NCI-H446 (cell line): ENCODE results near the gene FBLIM1.

ENCODE experiments used
- DNase-seq, 2 experiments: peaks; one replicate each; lab custom pipeline; 2025; lab: John Stamatoyannopoulos, UW

The FBLIM1 gene

DNA sequence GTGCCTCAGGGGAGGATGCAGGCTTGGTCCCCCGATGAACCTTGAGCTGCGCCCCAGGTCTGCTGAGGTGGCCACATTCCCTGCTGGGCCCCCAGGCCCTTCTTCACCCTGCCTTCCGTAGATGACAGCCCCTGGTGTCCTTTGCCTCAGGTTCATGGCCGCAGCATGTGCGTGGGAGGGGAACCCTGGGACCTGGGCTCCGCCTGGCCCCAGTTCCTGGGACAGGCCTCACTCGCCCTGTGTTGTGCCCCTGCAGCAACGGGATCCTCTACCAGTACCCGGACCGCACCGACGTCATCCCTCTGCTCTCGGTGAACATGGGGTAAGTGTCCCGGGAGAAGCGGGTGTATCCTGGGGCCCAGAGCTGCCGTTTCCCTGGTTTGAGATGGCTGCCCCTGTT, 27.7 kb upstream of the FBLIM1 start:
- DNase-seq: no peak

DNA sequence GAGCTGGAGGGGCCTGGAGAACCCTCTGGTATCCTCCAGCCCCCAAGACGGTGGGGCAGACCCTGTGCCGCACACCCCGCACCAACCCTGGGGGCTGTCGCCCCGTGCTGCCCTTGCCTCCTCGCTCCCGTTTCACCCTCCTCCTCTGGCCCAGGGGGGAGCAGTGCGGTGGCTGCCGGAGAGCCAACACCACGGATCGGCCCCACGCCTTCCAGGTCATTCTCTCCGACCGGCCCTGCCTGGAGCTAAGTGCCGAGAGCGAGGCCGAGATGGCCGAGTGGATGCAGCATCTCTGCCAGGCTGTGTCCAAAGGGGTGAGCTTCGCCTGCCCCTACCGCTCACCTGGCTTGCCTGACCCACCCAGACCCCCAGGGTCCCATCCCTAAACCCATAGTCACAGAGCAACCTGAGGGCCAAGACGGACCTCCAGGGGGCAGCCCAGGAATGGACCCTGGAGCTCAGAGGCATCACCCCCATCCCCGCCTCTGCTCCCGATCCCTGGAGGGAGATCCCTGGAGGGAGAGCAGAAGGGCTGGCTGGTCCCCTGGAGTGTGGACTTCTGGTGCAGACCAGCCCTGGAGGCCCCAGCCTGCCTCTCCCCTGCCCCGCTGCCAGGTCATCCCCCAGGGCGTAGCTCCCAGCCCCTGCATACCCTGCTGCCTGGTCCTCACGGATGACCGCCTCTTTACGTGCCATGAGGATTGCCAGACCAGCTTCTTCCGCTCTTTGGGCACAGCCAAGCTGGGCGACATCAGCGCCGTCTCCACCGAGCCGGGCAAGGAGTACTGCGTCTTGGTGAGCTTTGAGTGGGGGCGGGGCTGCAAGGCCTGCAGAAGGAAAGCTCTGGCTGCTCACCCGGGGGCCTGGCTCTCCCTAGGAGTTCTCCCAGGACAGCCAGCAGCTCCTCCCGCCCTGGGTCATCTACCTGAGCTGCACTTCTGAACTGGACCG, 26.6 kb upstream of the FBLIM1 start:
- DNase-seq: no peak

DNA sequence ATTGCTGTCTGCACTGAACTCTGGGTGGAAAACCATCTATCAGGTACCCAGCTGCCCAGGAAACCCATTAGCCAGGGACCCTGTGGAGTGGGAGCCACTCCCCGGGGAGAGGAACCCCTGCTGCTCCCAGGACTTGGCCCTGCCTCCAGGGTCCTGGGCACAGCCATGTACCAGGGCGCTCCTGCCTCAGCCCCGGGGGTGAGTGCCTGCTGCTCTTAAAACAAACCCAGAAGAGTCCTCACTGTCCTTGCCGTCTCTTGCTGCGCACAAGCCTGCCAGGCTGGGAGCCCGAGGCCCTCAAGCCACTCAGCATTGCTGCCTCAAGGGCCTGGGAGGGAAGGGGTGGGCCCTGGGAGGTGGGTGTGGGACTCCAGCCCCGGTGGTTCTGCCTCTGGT, 25.9 kb upstream of the FBLIM1 start:
- DNase-seq: no peak

DNA sequence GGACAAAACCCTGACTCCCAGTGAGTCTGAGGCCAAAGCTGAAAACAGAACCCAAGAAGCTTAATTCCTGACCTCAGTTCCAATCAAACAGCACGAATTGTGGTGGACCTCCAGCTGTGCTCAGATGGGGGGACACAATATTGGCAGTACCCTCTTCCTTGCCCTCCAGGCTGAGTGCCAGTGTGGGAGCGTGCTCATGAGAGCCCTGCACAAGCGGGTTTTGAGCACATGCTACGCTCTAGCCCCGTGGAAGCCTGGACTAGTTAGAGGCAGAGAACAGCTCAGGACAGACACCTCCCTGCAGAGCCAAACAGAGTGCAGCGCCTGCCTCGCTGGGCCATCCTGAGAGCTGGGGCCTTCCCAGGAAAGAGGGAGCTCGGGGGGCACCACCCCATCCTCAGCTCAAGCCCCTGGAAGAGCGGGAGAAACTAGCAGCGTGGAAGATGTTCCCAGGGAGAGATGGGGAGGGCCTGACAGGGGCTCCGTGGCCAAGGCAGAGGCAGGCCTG, 25.3 kb upstream of the FBLIM1 start:
- no peak for DNase-seq

DNA sequence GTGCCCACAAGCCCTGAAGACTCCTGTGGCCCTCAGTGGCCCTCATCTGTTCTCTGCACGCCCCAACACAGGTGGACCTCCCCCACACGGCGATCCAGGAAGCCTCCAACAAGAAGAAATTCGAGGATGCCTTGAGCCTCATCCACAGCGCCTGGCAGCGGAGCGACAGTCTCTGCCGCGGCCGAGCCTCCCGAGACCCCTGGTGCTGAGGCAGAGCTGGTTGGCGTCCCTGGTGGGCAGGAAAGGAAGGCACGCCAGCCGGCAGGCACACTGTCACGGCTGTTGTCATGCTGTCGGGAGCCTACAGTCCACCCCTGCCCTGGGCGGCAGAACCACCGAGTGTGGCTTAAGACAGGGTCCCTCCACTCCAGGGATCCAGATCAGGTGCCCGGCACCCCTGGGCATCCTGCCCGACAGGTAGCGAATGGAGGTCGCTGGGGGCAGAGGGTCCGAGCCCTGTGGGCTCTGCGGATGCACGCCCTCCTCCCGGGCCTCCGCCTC, 24.8 kb upstream of the FBLIM1 start:
- DNase-seq: no peak

DNA sequence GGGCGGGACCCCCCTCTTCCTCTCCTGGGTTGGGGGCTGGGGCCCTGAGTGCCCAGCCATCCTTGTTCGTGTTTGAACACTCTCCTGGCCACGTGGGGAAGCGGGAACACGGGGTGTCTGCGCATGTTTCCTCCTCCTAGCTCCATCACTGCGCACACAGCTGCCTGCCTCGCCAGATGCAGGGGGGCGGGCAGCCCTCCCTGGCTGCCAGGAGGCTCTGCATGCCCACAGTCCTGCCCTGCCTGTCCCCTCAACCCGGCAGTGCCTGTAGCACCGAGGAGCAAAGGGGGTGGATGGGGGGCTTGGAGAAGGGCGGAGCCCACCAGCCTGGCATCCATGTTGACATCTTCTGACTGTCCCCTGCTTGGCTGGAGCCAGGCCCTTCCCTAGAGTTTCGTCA, 24.3 kb upstream of the FBLIM1 start:
- no peak for DNase-seq

DNA sequence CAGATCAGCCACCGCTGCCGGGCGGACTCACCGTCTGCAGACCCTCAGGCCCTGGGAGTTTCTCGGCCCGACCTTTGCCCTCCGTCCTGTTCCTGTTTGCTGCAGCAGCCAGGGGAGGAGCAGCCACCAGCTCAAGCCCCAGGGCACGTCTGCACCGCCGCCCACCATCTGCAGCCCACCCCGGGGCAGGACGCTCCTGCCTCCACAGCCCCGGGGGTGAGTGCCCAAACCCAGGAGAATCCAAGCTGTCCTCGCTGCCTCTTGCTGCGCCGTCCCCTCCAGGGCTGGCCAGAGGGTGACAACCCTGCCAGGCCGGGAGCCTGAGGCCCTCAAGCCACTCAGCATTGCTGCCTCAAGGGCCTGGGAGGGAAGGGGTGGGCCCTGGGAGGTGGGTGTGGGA, 23.7 kb upstream of the FBLIM1 start:
- DNase-seq: no peak

DNA sequence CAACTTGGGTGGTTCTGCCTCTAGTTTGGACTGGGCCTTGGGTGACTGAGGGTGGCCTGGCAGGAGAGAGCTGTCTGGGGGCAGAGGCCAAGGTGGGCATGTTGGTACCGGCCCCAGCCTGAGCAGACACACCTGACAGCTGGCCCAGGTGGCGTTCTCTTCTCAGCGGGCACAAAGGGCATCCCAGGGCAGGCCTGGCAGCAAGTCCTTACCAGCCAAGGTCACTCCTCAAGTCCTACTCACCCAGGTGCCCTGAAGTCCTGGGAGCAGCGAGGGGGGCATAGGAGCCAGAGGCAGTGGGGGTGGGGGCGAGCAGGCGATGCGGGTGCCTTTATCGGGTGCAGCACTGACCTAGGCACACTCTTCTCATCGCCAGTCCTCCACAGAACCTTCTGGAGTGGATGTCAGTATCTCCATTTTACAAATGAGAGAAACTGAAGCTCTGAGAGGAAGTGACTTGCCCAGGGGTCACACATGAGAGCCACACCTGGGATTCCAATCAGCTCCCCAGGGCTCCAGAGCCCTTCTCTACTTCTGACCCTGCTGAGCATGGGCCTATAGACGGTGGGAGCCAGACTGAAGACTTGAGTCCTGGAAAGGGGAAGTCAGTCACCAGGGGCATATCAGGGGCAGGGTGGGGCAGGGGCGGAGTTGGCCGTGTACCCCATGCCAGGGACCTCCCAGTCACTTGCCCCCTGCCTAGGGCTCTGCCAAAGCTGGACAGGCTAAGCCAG, 23.1 kb upstream of the FBLIM1 start:
- DNase-seq: no peak

DNA sequence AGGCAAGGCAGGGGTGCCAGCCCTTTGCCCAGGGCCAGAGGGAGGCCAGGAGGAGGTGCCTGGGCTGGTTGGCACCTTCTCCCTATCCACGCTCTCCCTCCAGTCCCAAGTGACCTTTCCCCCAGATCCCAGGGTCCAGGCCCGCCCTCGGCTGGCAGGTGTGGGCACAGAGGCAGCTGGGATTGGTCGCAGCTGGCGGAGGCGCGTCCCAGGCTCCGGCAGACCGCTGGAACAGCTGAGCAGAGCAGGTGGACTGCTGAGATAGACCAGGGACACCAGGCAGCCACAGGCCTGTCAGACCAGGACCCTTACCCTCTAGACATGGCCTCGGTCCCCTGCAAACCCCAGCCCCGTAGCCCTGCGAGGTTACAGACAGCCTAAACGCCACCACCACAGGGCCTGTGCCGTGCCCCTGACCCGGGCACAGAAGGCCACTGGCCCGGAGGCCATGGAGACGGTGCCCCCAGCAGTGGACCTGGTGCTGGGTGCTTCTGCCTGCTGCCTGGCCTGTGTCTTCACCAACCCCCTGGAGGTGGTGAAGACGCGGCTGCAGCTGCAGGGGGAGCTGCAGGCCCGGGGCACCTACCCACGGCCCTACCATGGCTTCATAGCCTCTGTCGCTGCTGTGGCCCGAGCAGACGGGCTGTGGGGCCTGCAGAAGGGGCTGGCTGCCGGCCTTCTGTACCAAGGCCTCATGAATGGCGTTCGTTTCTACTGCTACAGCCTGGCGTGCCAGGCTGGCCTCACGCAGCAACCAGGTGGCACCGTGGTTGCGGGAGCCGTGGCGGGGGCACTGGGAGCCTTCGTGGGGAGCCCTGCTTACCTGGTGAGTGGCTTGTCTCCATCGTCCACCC, 22.3 kb upstream of the FBLIM1 start, which contains the start of gene SLC25A34:
Gene SLC25A34, plus strand, starts transcription at position 221 of the 854 bp plus-strand sequence. Its CDS starts 228 bp downstream, at position 449.
- no peak for DNase-seq

DNA sequence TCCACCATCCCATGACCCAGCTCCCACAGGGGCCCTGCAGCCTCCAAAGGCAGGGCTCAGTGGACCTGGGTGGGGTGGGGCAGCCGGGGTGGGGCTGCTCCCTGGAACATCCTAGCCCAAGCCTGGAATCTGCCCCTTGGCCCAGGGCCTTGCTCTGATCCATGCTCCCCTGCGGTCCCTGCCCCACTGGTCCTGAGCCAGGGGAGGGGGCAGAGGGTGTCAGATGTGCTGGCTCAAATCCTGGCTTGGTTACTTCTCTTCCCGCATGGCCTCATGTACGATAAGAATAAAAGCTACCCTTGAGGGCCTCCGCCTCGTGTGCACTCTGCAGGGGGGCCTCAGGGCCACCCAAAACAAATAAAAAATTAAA, 21.7 kb upstream of the FBLIM1 start:
- no peak for DNase-seq

DNA sequence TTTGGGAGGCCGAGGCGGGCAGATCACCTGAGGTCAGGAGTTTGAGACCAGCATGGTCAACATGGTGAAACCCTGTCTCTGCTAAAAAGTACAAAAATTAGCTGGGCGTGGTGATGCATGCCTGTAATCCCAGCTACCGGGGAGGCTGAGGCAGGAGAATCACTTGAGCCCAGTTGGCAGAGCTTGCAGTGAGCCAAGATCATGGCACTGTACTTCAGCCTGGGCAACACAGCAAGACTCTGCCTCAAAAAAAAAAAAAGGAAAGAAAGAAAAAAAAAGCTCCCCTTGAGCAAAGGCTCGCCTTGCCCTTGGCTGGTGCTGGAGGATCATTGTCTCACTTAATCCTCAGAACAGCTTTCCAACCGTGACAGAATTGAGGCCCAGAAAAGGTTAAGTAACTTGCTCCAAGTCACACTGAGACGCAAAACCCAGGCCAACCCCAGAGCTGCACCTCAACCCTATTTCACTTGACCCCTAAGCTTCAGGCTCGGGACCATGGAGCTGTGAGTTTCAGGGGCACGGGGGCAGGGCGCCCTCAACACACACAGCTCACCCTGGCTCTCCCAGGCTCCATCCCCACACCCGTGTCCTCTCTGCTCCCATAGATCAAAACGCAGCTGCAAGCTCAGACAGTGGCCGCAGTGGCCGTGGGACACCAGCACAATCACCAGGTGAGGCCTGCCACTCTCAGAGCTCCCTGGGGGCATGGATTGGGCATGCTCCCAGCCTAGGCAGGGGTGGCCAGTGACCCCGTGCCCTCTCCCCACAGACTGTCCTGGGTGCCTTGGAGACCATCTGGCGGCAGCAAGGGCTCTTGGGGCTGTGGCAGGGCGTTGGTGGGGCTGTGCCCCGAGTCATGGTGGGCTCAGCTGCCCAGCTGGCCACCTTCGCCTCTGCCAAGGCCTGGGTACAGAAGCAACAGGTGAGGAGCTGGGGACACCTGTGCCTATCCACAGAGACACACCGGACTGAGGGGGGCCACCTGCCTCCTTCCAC, 21.0 kb upstream of the FBLIM1 start:
- no peak for DNase-seq

DNA sequence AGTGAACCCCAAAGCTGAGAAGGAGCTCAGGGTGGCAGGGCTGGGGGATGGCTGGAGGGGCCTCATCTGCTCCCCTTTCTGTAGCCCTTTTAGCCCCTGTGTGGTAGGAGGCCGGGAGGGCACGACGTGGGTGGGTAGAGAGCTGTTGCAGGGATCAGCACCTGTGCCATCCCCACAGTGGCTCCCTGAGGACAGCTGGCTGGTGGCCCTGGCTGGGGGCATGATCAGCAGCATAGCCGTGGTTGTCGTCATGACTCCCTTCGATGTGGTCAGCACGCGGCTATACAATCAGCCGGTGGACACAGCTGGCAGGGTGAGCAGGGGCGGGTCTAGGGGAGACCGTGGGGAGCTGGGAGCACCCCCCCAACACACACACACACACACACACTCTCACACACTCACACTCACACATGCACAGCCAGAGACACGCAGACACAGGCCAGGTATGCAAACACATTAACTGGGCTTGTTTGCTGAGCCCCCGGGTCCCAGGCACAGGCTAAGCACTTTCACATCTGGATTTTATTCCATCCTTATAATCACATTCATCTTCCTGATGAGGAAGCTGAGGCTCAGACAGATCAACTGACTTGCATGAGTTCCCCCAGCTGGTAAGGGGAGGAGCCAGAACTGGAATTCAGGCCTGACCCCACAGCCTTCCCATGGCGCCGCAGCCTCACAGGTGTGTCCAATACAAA, 20.0 kb upstream of the FBLIM1 start:
- DNase-seq: no peak

DNA sequence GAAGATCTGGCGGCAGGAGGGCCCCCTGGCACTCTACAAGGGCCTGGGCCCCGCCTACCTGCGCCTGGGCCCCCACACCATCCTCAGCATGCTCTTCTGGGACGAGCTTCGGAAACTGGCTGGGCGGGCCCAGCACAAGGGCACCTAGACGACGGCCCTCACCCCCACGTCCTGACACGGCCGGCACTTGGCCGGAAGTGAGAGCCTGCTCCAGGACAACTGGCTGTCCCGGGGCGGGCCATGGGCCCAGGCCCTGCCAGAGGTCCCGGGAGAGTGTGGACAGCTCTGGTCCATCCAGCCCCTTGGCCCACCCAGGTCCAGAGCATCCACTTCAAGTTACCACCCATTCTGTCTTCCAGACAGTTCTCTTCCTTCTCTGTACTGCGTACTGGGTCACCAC, 19.3 kb upstream of the FBLIM1 start:
- no peak for DNase-seq

DNA sequence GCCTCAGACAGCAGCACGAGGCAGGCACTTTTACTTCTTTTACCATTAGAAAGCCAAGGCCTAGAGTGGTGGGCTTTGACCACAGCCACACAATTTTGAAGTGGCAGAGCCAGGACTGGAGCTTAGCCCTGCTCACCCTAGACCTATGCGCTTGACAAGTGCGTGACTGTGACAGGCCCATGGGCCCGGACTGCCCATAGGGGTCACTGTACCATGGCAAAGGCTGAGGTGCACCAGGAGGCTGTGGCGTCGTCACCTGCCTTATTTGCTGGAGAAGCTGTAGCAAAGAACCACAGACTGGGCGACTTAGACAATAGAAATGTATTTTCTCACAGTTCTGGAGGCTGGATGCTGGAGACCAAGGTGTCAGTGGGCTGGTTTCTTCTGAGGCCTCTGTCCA, 18.9 kb upstream of the FBLIM1 start:
- DNase-seq: no peak

DNA sequence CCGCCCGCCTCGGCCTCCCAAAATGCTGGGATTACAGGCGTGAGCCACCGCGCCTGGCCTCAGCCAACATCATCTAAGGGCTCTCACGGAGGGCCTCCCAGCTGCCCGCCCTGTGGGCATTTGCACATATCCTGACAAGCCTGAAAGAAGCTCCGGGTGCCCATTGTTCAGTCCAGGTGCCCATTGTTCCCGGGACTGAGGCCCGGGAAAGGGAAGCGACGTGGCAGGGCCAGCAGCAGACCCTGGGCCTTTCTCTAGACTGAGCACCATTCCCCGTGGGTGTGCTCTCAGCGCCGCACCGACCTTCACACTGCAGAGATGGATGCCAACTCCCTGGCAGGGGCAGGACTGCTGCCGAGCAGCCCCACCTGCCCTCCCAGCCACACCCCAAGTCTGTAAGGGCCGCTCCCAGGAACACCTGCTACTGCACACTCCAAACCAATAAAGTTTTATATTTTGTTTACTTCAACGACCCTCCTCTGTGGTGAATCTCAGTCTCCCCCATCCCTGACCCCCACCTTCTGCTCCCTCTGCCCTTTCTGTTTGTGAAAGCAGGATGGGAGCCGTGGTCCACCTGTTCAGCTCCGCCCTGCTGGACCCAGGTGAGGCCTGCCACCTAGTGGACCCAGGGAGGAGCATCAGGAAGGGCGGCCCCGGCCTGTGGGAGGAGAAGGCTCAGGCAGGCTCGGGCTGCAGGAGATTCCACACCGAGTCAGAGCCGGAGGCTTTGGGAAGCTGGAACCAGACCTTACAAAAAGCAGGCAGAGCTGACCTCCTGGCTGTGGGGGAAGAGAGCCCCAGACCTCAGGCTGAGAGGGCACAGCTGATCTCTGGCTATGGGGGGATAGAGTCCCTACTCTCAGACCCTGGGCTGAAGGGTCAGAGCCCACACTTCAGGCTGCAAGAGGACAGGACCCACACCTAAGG, 17.4 kb upstream of the FBLIM1 start:
- DNase-seq: peak; percentile 21 to 65

DNA sequence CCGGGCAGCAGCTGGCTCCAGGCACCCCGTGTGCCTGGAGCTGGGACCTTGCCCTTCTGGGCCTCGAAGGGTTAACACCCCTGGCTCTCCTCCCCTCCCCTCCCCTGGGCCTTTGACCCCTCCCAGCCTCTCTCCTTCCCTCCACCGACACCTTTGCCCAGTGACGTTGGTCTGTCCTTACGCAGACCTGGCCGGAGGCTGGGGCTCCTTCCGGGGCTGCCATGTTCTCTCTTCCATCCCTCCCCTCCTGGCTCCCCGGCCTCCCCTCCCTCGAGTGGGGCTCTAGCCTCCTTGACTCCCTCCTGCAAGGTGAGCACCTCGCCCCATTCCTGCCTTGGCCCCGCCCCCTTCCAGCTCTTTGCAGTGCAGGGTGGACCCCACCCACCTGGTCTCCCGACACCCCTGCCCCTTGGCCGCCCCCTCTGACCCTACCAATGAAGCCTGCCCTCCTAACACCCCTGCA, 16.2 kb upstream of the FBLIM1 start, which contains the start of gene TMEM82:
Gene TMEM82, plus strand, starts transcription at position 161 of the 463 bp plus-strand sequence. Its CDS starts 61 bp downstream, at position 222.
- no peak for DNase-seq

DNA sequence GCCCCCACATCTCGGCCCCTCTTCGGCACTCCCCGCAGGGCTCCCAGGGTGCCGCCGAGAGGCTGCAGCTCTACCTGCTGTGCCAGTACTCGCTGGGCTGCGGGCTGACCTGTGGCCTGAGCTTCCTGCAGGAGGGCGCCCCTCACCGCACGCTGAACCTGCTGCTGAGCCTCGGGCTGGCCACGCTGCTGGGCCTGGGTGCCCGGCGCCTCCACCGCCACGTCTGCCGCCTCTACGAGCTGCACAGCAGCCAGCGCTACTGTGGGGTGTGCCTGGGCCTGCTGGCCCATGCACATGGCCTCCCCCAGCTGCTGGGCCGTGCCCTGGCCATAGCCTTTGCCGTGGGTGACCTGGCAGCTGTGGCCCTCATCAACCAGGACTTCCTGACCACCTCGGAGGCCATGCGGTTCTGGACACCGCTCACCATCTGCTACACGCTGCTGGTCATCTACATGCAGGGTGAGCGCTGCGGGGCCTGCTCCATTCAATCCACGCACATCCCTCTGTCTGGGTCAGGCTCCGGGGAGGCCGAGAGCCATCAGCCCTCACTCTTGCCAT, 14.4 kb upstream of the FBLIM1 start:
- DNase-seq: no peak

DNA sequence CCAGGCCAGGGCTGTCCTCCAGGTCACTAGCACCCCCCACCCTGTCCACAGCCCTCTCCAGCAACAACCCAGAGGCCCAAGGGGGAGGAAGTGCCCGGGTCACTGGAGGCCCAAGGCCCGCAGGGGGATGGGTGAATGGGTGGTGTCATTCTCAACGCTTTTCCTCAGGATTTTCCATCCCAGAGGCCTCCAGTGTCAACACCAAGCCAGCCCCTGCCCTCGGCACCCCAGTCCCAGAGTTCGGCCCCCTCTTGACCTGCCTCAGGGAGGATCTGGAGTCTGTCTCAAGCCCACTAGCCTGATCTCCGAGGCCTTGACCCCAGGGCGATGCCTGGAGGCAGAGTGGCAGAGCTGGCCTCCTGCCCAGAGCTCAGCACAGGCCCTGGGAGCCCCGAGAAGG, 11.2 kb upstream of the FBLIM1 start:
- no peak for DNase-seq
